ENCODE measurements around the gene MLF2. TPM values are rescaled to one million over a fixed set of nuclear protein-coding genes. Genes with fewer than 3 reads are reported as not detected.

The MLF2 gene
- total RNA-seq, 1 experiment from 2014 or later, result 309 TPM

- no peak for TF ChIP-seq MAX (IDR thresholded peaks at IDR 0.05)
Observed at GRCh38 chr12:6773590-6774351, 20.8 kb upstream of the MLF2 start (continued).

GRCh38 chr12:6772726-6773589 is 20.0 kb upstream of the MLF2 start:
- no peaks in the 10 kb centered on the region for H3K9me2 ChIP-seq (ENCODE audit: insufficient read depth)
- DNase-seq (ENCODE audit: low read depth, low spot score) (no peak), ATAC-seq (no peak)
- CTCF ChIA-PET, result interaction anchor here (1.0 kb wide), 1 partner anchor 20 kb away, joined by 3 read pairs; the partner anchor contains the start of gene MLF2
- H3K4me3 ChIP-seq (replicated peaks in 1 of 2; ENCODE audit: low read depth in 1 of 2, low read length in 2 of 2), result no peak overlapping the region
- H4K20me1 ChIP-seq (ENCODE audit: insufficient read depth), result no peaks in the 10 kb centered on the region
- peaks cover 14 to 32% of the 10 kb centered on the region in 2 experiments for H3K4me1 ChIP-seq (ENCODE audit: control insufficient read depth in 1 of 2, insufficient read depth in 2 of 2, low read length in 2 of 2)
- H2AFZ ChIP-seq (ENCODE audit: low read depth, low read length, poor library complexity, severe bottlenecking), result no peak overlapping the region
- BruUV-seq (replicated peaks), result no TSS peak
- no peaks in the 10 kb centered on the region for H3K9me3 ChIP-seq (ENCODE audit: control insufficient read depth in 1 of 2, insufficient read depth in 1 of 2, low read depth in 1 of 2, low read length in 2 of 2)
- RAD21 ChIA-PET (ENCODE audit: low non-redundant PET in 1 of 2, low total read pairs in 2 of 2, uncharacterized antibody in 2 of 2, unreplicated experiment in 2 of 2), result no interaction called here
- H3K9ac ChIP-seq (ENCODE audit: low read length), result no peak overlapping the region
- POLR2A ChIA-PET, result interaction anchor here (1.8 kb wide), 1 partner anchor 19 kb away, joined by 3 read pairs; no protein-coding TSS in a partner anchor
- peaks cover 9 to 13% of the 10 kb centered on the region in 2 experiments; a peak in 3 of 4 replicates for H3K36me3 ChIP-seq (ENCODE audit: control insufficient read depth in 1 of 2, insufficient read depth in 2 of 2, low read length in 2 of 2)
- TF ChIP-seq SRF (IDR thresholded peaks at IDR 0.05; ENCODE audit: low read depth), result no peak
- TF ChIP-seq ZNF274 (IDR thresholded peaks at IDR 0.05; ENCODE audit: low read depth, low read length), result no peak
- no peak for TF ChIP-seq YY1 (IDR thresholded peaks at IDR 0.05; ENCODE audit: extremely low read depth, insufficient replicate concordance, low read depth, low read length)
- no peak for TF ChIP-seq ATF3 (IDR thresholded peaks at IDR 0.05)
- no peak for TF ChIP-seq CTCF (IDR thresholded peaks at IDR 0.05 in 2 of 3, conservative IDR thresholded peaks at IDR 0.05 in 1 of 3; ENCODE audit: borderline replicate concordance in 1 of 3, insufficient read depth in 1 of 3, low read depth in 2 of 3, low read length in 2 of 3)
- no peak for TF ChIP-seq EGR1 (IDR thresholded peaks at IDR 0.05; ENCODE audit: low read depth)
- TF ChIP-seq ZFX (IDR thresholded peaks at IDR 0.05), result no peak
- no peak for TF ChIP-seq EZH2phosphoT487 (IDR thresholded peaks at IDR 0.05; ENCODE audit: borderline replicate concordance)
- no peak for TF ChIP-seq POLR2AphosphoS5 (IDR thresholded peaks at IDR 0.05; ENCODE audit: low read depth, low read length)
- no peak for TF ChIP-seq ZBTB33 (IDR thresholded peaks at IDR 0.05; ENCODE audit: extremely low read depth, insufficient replicate concordance, low read length)
- no peak for TF ChIP-seq TCF7L2 (IDR thresholded peaks at IDR 0.05; ENCODE audit: borderline replicate concordance, extremely low read depth, insufficient read depth, insufficient read length)
- no peak for TF ChIP-seq CEBPB (IDR thresholded peaks at IDR 0.05; ENCODE audit: low read depth)
- no peak for TF ChIP-seq ELF1 (IDR thresholded peaks at IDR 0.05; ENCODE audit: borderline replicate concordance, low read depth)
- no peaks in the 10 kb centered on the region for H3K27me3 ChIP-seq (ENCODE audit: insufficient read depth, low read length)
- peaks cover 17% of the 10 kb centered on the region for H3K79me2 ChIP-seq (ENCODE audit: insufficient read depth, low read length)
- H3K4me2 ChIP-seq (ENCODE audit: low read length), result no peak overlapping the region
- no peak overlapping the region for H3K27ac ChIP-seq (ENCODE audit: low read depth, low read length)
- intact Hi-C loops (cut with micrococcal nuclease), result no loop called here

Measured in HCT116 (cell line).